Urinary bladder (tissue), 4 donors: Measurements from ENCODE around the gene PPP3CB. TPM values are rescaled to one million over a fixed set of nuclear protein-coding genes. Genes with fewer than 3 reads are reported as not detected.
A peak's percentile ranks its signal among the peaks of the same experiment; 100 is the strongest.

Source experiments
- DNase-seq: peaks from one replicate; pipeline ENCODE4 v3.0.0-alpha.2; 2015; ENCODE audit errors: extremely low spot score
- H3K27ac ChIP-seq: one replicate; pipeline ENCODE4 v1.5.1; 2013; ENCODE audit warnings: low read depth, mild to moderate bottlenecking, moderate library complexity
- H3K36me3 ChIP-seq: one replicate; pipeline ENCODE4 v1.6.1; 2013; ENCODE audit warnings: mild to moderate bottlenecking, moderate library complexity; ENCODE audit not compliant: insufficient read depth
- H3K4me1 ChIP-seq: one replicate; pipeline ENCODE4 v1.6.1; 2013; ENCODE audit warnings: mild to moderate bottlenecking, moderate library complexity; ENCODE audit not compliant: insufficient read depth
- H3K4me3 ChIP-seq: one replicate; pipeline ENCODE4 v1.5.1; 2013; ENCODE audit warnings: low read depth, low read length
- WGBS: extraction: QIAGEN DNeasy Blood & Tissue Kit; methylation state at CpG from one replicate; pipeline ENCODE4 v1.1.7; 2013; 5-methylcytosine and 5-hydroxymethylcytosine counted together
- polyA plus RNA-seq: library from polyadenylated mRNA; stranded (reverse); fragments of 200-250 nt; gene quantifications from one replicate; pipeline ENCODE4 v1.2.3, GENCODE V29; 2013
- total RNA-seq: library from RNA; depleted of rRNA; stranded (reverse); fragments of >200 nt; gene quantifications from one replicate; pipeline ENCODE4 v1.2.3, GENCODE V29; 2014
- donor health status: healthy with polysubstance abuse.
- donor health status: healthy.

PPP3CB gene
- total and polyA plus RNA-seq, 2 donors, result 58.0 to 93.4 TPM

- 76% methylated on average over 3 of the region's 3 CpGs for WGBS
- no peaks in the 10 kb centered on the region for H3K4me1 ChIP-seq
- no peaks in the 10 kb centered on the region for H3K36me3 ChIP-seq
- no peak overlapping the region for H3K4me3 ChIP-seq
- no peak for DNase-seq
- no peak overlapping the region for H3K27ac ChIP-seq
These were observed 71.3 kb downstream of the PPP3CB start for GRCh38 chr10:73424478-73424877.

GRCh38 chr10:73423309-73423708 is 72.5 kb downstream of the PPP3CB start:
- no peak overlapping the region for H3K27ac ChIP-seq
- DNase-seq, result no peak
- no peaks in the 10 kb centered on the region for H3K36me3 ChIP-seq
- H3K4me3 ChIP-seq, result no peak overlapping the region
- H3K4me1 ChIP-seq, result no peaks in the 10 kb centered on the region

GRCh38 chr10:73416571-73416970 is 79.3 kb downstream of the PPP3CB start:
- no peak overlapping the region for H3K4me3 ChIP-seq
- 89% methylated on average over 3 of the region's 3 CpGs for WGBS
- H3K36me3 ChIP-seq, result no peaks in the 10 kb centered on the region
- H3K27ac ChIP-seq, result no peak overlapping the region
- H3K4me1 ChIP-seq, result no peaks in the 10 kb centered on the region
- DNase-seq, result no peak

- Histone ChIP-seq H3K4me1 (no peaks in the 10 kb centered on the region), H3K36me3 (peaks cover 2% of the 10 kb centered on the region), H3K27ac (peak overlapping the region; percentile 77), H3K4me3 (peak overlapping the region; percentile 83)
- peak; percentile 14 for DNase-seq
- WGBS, result 8% methylated on average over 17 of the region's 17 CpGs
These were observed 81.4 kb downstream of the PPP3CB start for GRCh38 chr10:73414230-73414945.

- under 1% methylated on average over 62 of the region's 62 CpGs for WGBS
- H3K4me1 ChIP-seq, result no peaks in the 10 kb centered on the region
These were observed 82.1 kb downstream of the PPP3CB start, which contains the start of gene ANXA7 for GRCh38 chr10:73413528-73414229. Gene ANXA7 (minus strand): TSS chr10:73414058. CDS start chr10:73400856, 13,202 bp downstream.

GRCh38 chr10:73413108-73413527 is 82.7 kb downstream of the PPP3CB start:
- DNase-seq, result peak; percentile 25
- peaks cover 2% of the 10 kb centered on the region for H3K36me3 ChIP-seq
- H3K27ac ChIP-seq, result peak overlapping the region; percentile 97
- 3% methylated on average over 9 of the region's 9 CpGs for WGBS
- no peaks in the 10 kb centered on the region for H3K4me1 ChIP-seq
- peak overlapping the region; percentile 83 for H3K4me3 ChIP-seq

More at GRCh38 chr10:73413528-73414229, 82.1 kb downstream of the PPP3CB start, which contains the start of gene ANXA7:
- peak within 1 kb of the TSS; percentile 97 for H3K27ac ChIP-seq
- peak within 1 kb of the TSS; percentile 83 for H3K4me3 ChIP-seq
- peaks cover 2% of the 10 kb centered on the region for H3K36me3 ChIP-seq
- DNase-seq, result peak; percentile 79

GRCh38 chr10:73410897-73411296 is 84.9 kb downstream of the PPP3CB start:
- 97% methylated on average over 1 of the region's 1 CpG for WGBS
- no peak overlapping the region for H3K27ac ChIP-seq

GRCh38 chr10:73408978-73409521 is 86.8 kb downstream of the PPP3CB start:
- peaks cover 2% of the 10 kb centered on the region for H3K36me3 ChIP-seq
- H3K4me3 ChIP-seq, result no peak overlapping the region
- DNase-seq, result no peak
- H3K27ac ChIP-seq, result no peak overlapping the region
- no peaks in the 10 kb centered on the region for H3K4me1 ChIP-seq
- WGBS, result 83% methylated on average over 4 of the region's 4 CpGs

More at GRCh38 chr10:73410897-73411296, 84.9 kb downstream of the PPP3CB start:
- Histone ChIP-seq H3K4me3 (no peak overlapping the region), H3K36me3 (peaks cover 2% of the 10 kb centered on the region), H3K4me1 (no peaks in the 10 kb centered on the region)
- no peak for DNase-seq

GRCh38 chr10:73408061-73408460 is 87.8 kb downstream of the PPP3CB start:
- Histone ChIP-seq H3K4me3 (no peak overlapping the region), H3K27ac (no peak overlapping the region), H3K36me3 (peaks cover 2% of the 10 kb centered on the region), H3K4me1 (no peaks in the 10 kb centered on the region)
- 94% methylated on average over 5 of the region's 5 CpGs for WGBS
- DNase-seq, result no peak

- no peak overlapping the region for H3K4me3 ChIP-seq
- peaks cover 2% of the 10 kb centered on the region for H3K36me3 ChIP-seq
- H3K27ac ChIP-seq, result no peak overlapping the region
- H3K4me1 ChIP-seq, result no peaks in the 10 kb centered on the region
- 97% methylated on average over 1 of the region's 1 CpG for WGBS
- no peak for DNase-seq
These were observed 88.3 kb downstream of the PPP3CB start for GRCh38 chr10:73407495-73407894.

GRCh38 chr10:73406846-73407245 is 89.0 kb downstream of the PPP3CB start:
- Histone ChIP-seq H3K27ac (no peak overlapping the region), H3K4me1 (no peaks in the 10 kb centered on the region), H3K4me3 (no peak overlapping the region), H3K36me3 (peaks cover 2% of the 10 kb centered on the region)
- WGBS, result 87% methylated on average over 5 of the region's 5 CpGs
- no peak for DNase-seq

- 92% methylated on average over 3 of the region's 3 CpGs for WGBS
- Histone ChIP-seq H3K4me3 (no peak overlapping the region), H3K36me3 (peaks cover 2% of the 10 kb centered on the region), H3K27ac (no peak overlapping the region), H3K4me1 (no peaks in the 10 kb centered on the region)
- DNase-seq, result no peak
These were observed 90.3 kb downstream of the PPP3CB start for GRCh38 chr10:73405556-73405955.

GRCh38 chr10:73404690-73405089 is 91.1 kb downstream of the PPP3CB start:
- no peak overlapping the region for H3K27ac ChIP-seq
- H3K4me3 ChIP-seq, result no peak overlapping the region
- no peak for DNase-seq
- 95% methylated on average over 9 of the region's 9 CpGs for WGBS
- no peaks in the 10 kb centered on the region for H3K4me1 ChIP-seq
- peaks cover 1% of the 10 kb centered on the region for H3K36me3 ChIP-seq

GRCh38 chr10:73401636-73402035 is 94.2 kb downstream of the PPP3CB start:
- H3K36me3 ChIP-seq, result peaks cover 1% of the 10 kb centered on the region
- no peak overlapping the region for H3K4me3 ChIP-seq
- WGBS, result 98% methylated on average over 6 of the region's 6 CpGs
- DNase-seq, result no peak
- no peak overlapping the region for H3K27ac ChIP-seq
- H3K4me1 ChIP-seq, result no peaks in the 10 kb centered on the region
